Neural progenitor cell (in vitro differentiated cells): ENCODE data around the gene RUFY4. TPM values are rescaled to one million over a fixed set of nuclear protein-coding genes. Genes with fewer than 3 reads are reported as not detected.
A peak's percentile ranks its signal among the peaks of the same experiment; 100 is the strongest.
"Not testable (repeated sequence)": the region's sequence is repeated elsewhere in the genome, so short reads cannot be mapped to it uniquely, and the experiment has no call there.

ENCODE experiments used
- DNase-seq: peaks from one replicate; pipeline ENCODE4 v3.0.0-alpha.2; 2016; ENCODE audit warnings: low spot score
- H2AFZ ChIP-seq: fragments of 200-600 bp; sonication (generic); replicated peaks from 2 replicates; pipeline ENCODE4 v1.6.1; 2016; ENCODE audit warnings: antibody characterized with exemption
- H3F3A ChIP-seq: fragments of 200-600 bp; sonication (generic); 2 replicates; pipeline ENCODE4 v1.6.1; 2016; ENCODE audit warnings: antibody characterized with exemption, low read depth
- H3K27ac ChIP-seq: fragments of 200-600 bp; sonication (generic); 2 replicates; pipeline ENCODE4 v1.5.1; 2016; ENCODE audit warnings: mild to moderate bottlenecking
- H3K27me3 ChIP-seq: fragments of 200-600 bp; sonication (generic); 2 replicates; pipeline ENCODE4 v1.6.1; 2016; ENCODE audit warnings: mild to moderate bottlenecking, moderate library complexity
- H3K36me3 ChIP-seq: fragments of 200-600 bp; sonication (generic); 2 replicates; pipeline ENCODE4 v1.5.1; 2016
- H3K4me1 ChIP-seq: fragments of 200-600 bp; sonication (generic); 2 replicates; pipeline ENCODE4 v1.6.1; 2016; ENCODE audit warnings: mixed run types
- H3K4me2 ChIP-seq: fragments of 200-600 bp; sonication (generic); 2 replicates; pipeline ENCODE4 v1.6.1; 2016
- H3K4me3 ChIP-seq: fragments of 200-600 bp; sonication (generic); 2 replicates; pipeline ENCODE4 v1.5.1; 2016
- H3K79me2 ChIP-seq: fragments of 200-600 bp; sonication (generic); 2 replicates; pipeline ENCODE4 v1.6.1; 2016; ENCODE audit warnings: low read depth
- H3K9ac ChIP-seq: fragments of 200-600 bp; sonication (generic); 2 replicates; pipeline ENCODE4 v1.6.1; 2016
- H3K9me3 ChIP-seq: fragments of 200-600 bp; sonication (generic); 2 replicates; pipeline ENCODE4 v1.5.1; 2016; ENCODE audit warnings: low read depth
- H4K20me1 ChIP-seq: fragments of 200-600 bp; sonication (generic); 2 replicates; pipeline ENCODE4 v1.6.1; 2016; ENCODE audit warnings: low read depth
- H3K27ac Mint-ChIP-seq: 3 replicates; pipeline ENCODE4 v1.8.0; 2021; ENCODE audit warnings: mixed read lengths
- H3K27me3 Mint-ChIP-seq: 2 replicates; pipeline ENCODE4 v1.8.0; 2022; ENCODE audit warnings: low read depth, mild to moderate bottlenecking, inconsistent platforms, moderate library complexity, mixed read lengths; ENCODE audit not compliant: insufficient read depth
- H3K36me3 Mint-ChIP-seq: 3 replicates; pipeline ENCODE4 v1.8.0; 2021; ENCODE audit warnings: mixed read lengths
- H3K4me1 Mint-ChIP-seq: 3 replicates; pipeline ENCODE4 v1.8.0; 2021; ENCODE audit warnings: mixed read lengths
- H3K4me3 Mint-ChIP-seq: 3 replicates; pipeline ENCODE4 v1.8.0; 2021; ENCODE audit warnings: mild to moderate bottlenecking, moderate library complexity, mixed read lengths
- H3K9me3 Mint-ChIP-seq: 3 replicates; pipeline ENCODE4 v1.8.0; 2020; ENCODE audit warnings: mixed read lengths
- EZH2 ChIP-seq: fragments of 200-600 bp; sonication (generic); IDR thresholded peaks from 2 replicates; pipeline ENCODE4 v1.6.1; 2017; ENCODE audit warnings: antibody characterized with exemption, mild to moderate bottlenecking, moderate library complexity
- EZH2phosphoT487 ChIP-seq: fragments of 200-600 bp; sonication (generic); IDR thresholded peaks from 2 replicates; pipeline ENCODE4 v1.6.1; 2017; ENCODE audit warnings: antibody characterized with exemption
- total RNA-seq: library from RNA; depleted of rRNA; stranded (reverse); fragments of >200 nt; gene quantifications from 2 replicates; pipeline ENCODE4 v1.2.3, GENCODE V29; 2015; ENCODE audit warnings: low replicate concordance
- TF ChIP-seq, protein P1 (sequence below): fragments of 200-600 bp; sonication (generic); IDR thresholded peaks from 2 replicates; pipeline ENCODE4 v1.5.1; 2017; ENCODE audit warnings: antibody characterized with exemption, mild to moderate bottlenecking

RUFY4 gene
- total RNA-seq, 1 donor from 2014 or later: not detected

DNA sequence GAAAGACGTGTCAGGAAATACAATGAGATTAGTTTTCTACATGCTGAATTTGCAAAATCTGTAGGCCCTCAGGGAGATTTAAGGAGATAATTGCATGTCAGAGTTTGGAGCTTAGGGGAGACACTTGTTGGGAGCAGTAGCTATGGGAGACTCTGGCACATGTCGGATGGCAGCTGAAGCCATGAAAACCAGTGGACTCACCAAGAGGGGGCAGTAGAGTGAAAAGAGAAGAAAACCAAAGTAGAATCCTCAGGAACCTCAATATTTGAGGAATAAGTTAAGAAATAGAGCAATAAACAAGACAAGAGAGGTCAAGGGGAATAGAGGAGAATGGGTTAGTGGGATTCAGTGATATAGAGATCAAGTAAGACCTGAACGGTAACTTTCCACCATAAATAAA lies 24.8 kb downstream of the RUFY4 start:
- H3K9me3 Mint-ChIP-seq: no peaks in the 10 kb centered on the region
- H3K4me3 Mint-ChIP-seq: no peak overlapping the region
- H3K9ac ChIP-seq: no peak overlapping the region
- H3K27ac Mint-ChIP-seq: no peak overlapping the region
- no peaks in the 10 kb centered on the region for H3K4me1 ChIP-seq
- TF ChIP-seq EZH2 (no peak), EZH2phosphoT487 (no peak)
- TF ChIP-seq, protein P1, sequence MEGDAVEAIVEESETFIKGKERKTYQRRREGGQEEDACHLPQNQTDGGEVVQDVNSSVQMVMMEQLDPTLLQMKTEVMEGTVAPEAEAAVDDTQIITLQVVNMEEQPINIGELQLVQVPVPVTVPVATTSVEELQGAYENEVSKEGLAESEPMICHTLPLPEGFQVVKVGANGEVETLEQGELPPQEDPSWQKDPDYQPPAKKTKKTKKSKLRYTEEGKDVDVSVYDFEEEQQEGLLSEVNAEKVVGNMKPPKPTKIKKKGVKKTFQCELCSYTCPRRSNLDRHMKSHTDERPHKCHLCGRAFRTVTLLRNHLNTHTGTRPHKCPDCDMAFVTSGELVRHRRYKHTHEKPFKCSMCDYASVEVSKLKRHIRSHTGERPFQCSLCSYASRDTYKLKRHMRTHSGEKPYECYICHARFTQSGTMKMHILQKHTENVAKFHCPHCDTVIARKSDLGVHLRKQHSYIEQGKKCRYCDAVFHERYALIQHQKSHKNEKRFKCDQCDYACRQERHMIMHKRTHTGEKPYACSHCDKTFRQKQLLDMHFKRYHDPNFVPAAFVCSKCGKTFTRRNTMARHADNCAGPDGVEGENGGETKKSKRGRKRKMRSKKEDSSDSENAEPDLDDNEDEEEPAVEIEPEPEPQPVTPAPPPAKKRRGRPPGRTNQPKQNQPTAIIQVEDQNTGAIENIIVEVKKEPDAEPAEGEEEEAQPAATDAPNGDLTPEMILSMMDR: peak; percentile 33
- no peak overlapping the region for H3K27ac ChIP-seq
- DNase-seq: no peak
- H2AFZ ChIP-seq: no peak overlapping the region
- no peak overlapping the region for H3K4me2 ChIP-seq
- H3F3A ChIP-seq: no peaks in the 10 kb centered on the region
- H3K27me3 ChIP-seq: peaks cover 10% of the 10 kb centered on the region
- no peaks in the 10 kb centered on the region for H3K9me3 ChIP-seq
- no peaks in the 10 kb centered on the region for H4K20me1 ChIP-seq
- no peaks in the 10 kb centered on the region for H3K79me2 ChIP-seq
- H3K4me3 ChIP-seq: no peak overlapping the region
- peaks cover 10% of the 10 kb centered on the region for H3K27me3 Mint-ChIP-seq
- no peaks in the 10 kb centered on the region for H3K36me3 ChIP-seq
- H3K36me3 Mint-ChIP-seq: no peaks in the 10 kb centered on the region
- no peaks in the 10 kb centered on the region for H3K4me1 Mint-ChIP-seq

DNA sequence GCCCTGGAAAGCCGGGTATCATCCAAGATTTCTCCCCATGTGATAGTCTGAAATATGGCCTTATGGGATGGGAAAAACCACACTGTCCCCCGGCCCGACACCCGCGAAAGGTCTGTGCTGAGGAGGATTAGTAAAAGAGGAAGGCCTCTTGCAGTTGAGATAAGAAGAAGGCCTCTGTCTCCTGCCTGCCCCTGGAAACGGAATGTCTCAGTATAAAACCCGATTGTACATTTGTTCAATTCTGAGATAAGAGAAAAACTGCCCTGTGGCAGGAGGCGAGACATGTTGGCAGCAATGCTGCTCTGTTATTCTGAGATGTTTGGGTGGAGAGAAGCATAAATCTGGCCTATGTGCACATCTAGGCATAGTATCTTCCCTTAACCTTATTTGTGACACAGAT lies 26.8 kb downstream of the RUFY4 start:
- H2AFZ ChIP-seq: no peak overlapping the region

DNA sequence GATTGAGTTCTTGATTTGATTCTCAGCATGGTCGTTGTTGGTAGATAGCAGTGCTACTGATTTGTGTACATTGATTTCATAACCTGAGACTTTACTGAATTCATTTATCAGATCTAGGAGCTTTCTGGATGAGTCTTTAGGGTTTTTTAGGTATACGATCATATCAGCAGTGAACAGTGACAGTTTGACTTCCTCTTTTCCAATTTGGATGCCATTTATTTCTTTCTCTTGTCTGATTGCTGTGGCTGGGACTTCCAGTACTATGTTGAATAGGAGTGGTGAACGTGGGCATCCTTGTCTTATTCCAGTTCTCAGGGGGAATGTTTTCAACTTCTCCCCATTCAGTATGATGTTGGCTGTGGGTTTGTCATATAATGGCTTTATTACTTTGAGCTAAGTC lies 28.9 kb downstream of the RUFY4 start:
- no peak for TF ChIP-seq EZH2
- TF ChIP-seq, protein P1: no peak
- TF ChIP-seq EZH2phosphoT487: no peak
- no peak overlapping the region for H3K27ac ChIP-seq
- Mint-ChIP-seq H3K9me3 (no peaks in the 10 kb centered on the region), H3K27me3 (peaks cover 5% of the 10 kb centered on the region), H3K4me3 (no peak overlapping the region), H3K36me3 (no peaks in the 10 kb centered on the region), H3K27ac (no peak overlapping the region), H3K4me1 (no peaks in the 10 kb centered on the region)
- DNase-seq: no peak
- H3K4me1 ChIP-seq: no peaks in the 10 kb centered on the region
- no peak overlapping the region for H2AFZ ChIP-seq
- H3K9me3 ChIP-seq: no peaks in the 10 kb centered on the region
- H3K9ac ChIP-seq: no peak overlapping the region
- H3F3A ChIP-seq: no peaks in the 10 kb centered on the region
- H3K36me3 ChIP-seq: no peaks in the 10 kb centered on the region
- no peak overlapping the region for H3K4me2 ChIP-seq
- H3K4me3 ChIP-seq: no peak overlapping the region
- H3K27me3 ChIP-seq: peaks cover 19% of the 10 kb centered on the region
- no peaks in the 10 kb centered on the region for H3K79me2 ChIP-seq
- no peaks in the 10 kb centered on the region for H4K20me1 ChIP-seq

More for the DNA sequence above, 26.8 kb downstream of the RUFY4 start:
- no peak overlapping the region for H3K27ac ChIP-seq
- Mint-ChIP-seq H3K27me3 (peaks cover 8% of the 10 kb centered on the region), H3K4me1 (no peaks in the 10 kb centered on the region), H3K27ac (no peak overlapping the region), H3K4me3 (no peak overlapping the region), H3K9me3 (no peaks in the 10 kb centered on the region), H3K36me3 (no peaks in the 10 kb centered on the region)
- no peaks in the 10 kb centered on the region for H4K20me1 ChIP-seq
- no peaks in the 10 kb centered on the region for H3K79me2 ChIP-seq
- H3K4me1 ChIP-seq: no peaks in the 10 kb centered on the region
- H3K27me3 ChIP-seq: peaks cover 16% of the 10 kb centered on the region
- H3K9ac ChIP-seq: no peak overlapping the region
- H3K4me2 ChIP-seq: no peak overlapping the region
- no peaks in the 10 kb centered on the region for H3F3A ChIP-seq
- H3K4me3 ChIP-seq: no peak overlapping the region
- TF ChIP-seq, protein P1: no peak
- TF ChIP-seq EZH2phosphoT487: no peak
- TF ChIP-seq EZH2: no peak
- no peak for DNase-seq
- no peaks in the 10 kb centered on the region for H3K9me3 ChIP-seq
- no peaks in the 10 kb centered on the region for H3K36me3 ChIP-seq

DNA sequence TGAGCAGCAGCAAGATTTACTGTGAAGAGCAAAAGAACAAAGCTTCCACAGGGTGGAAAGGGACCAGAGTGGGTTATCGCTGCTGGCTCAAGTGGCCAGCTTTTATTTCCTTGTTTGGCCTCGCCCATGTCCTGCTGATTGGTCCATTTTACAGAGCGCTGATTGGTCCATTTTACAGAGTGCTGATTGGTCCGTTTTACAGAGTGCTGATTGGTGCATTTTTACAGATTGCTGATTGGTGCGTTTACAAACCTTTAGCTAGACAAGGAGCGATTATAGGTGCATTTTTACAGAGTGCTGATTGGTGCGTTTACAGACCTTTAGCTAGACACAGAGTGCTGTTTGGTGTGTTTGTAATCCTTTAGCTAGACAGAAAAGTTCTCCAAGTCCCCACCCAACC lies 39.8 kb downstream of the RUFY4 start:
- H3K4me3 Mint-ChIP-seq, H2AFZ ChIP-seq, H3K9ac ChIP-seq, H3K9me3 ChIP-seq, H4K20me1 ChIP-seq, DNase-seq, H3K27ac Mint-ChIP-seq, H3K27me3 ChIP-seq, H3K36me3 ChIP-seq, H3K4me1 Mint-ChIP-seq, H3F3A ChIP-seq, H3K4me3 ChIP-seq, H3K36me3 Mint-ChIP-seq, H3K4me1 ChIP-seq, H3K4me2 ChIP-seq, H3K27me3 Mint-ChIP-seq, H3K79me2 ChIP-seq, H3K27ac ChIP-seq: not testable (repeated sequence)
- H3K9me3 Mint-ChIP-seq: peaks cover 23% of the 10 kb centered on the region

DNA sequence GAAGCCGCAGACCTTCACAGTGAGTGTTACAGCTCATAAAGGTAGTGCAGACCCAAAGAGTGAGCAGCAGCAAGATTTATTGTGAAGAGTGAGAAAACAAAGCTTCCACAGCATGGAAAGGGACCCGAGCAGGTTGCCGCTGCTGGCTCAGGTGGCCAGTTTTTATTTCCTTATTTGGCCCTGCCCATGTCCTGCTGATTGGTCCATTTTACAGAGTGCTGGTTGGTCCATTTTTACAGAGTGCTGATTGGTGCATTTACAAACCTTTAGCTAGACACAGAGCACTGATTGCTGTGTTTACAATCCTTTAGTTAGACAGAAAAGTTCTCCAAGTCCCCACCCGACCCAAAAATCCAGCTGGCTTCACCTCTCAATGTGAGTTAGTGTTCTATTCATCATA lies 52.7 kb downstream of the RUFY4 start:
- H3K27me3 ChIP-seq, H3K79me2 ChIP-seq, H4K20me1 ChIP-seq, H3K27me3 Mint-ChIP-seq, H3K4me2 ChIP-seq, H3K4me3 Mint-ChIP-seq, H3K9ac ChIP-seq, H3K27ac ChIP-seq, H3K36me3 Mint-ChIP-seq, H3K36me3 ChIP-seq, H2AFZ ChIP-seq, H3K27ac Mint-ChIP-seq, H3K4me1 Mint-ChIP-seq, H3F3A ChIP-seq, DNase-seq, H3K4me3 ChIP-seq: not testable (repeated sequence)
- peaks cover 20% of the 10 kb centered on the region for H3K9me3 Mint-ChIP-seq
- Histone ChIP-seq H3K9me3 (peaks cover 12% of the 10 kb centered on the region), H3K4me1 (peaks cover 15% of the 10 kb centered on the region)

DNA sequence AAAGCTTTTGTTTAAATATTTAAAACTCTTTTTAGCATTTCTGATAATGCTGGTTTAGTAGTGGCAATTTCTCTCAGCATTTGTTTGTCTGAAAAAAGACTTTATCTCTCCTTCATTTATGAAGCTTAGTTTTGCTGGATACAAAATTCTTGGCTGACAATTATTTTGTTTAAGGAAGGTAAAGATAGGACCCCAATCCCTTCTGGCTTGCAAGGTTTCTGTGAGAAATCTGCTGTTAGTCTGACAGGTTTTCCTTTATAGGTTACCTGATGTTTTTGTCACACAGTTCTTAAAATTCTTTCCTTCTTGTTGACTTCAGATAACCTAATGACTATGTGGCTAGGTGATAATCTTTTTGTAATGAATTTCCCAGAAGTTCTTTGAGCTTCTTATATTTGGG lies 53.2 kb downstream of the RUFY4 start:
- not testable (repeated sequence) for H2AFZ ChIP-seq, H3K4me3 ChIP-seq, H3K9ac ChIP-seq, H3K36me3 Mint-ChIP-seq, H3K27me3 ChIP-seq, H3K36me3 ChIP-seq, H3K4me1 Mint-ChIP-seq, H3K4me3 Mint-ChIP-seq, DNase-seq, H3K79me2 ChIP-seq, H3K27me3 Mint-ChIP-seq, H3K27ac ChIP-seq, H3K4me2 ChIP-seq, H3K27ac Mint-ChIP-seq, H4K20me1 ChIP-seq, H3F3A ChIP-seq
- Histone ChIP-seq H3K9me3 (peaks cover 12% of the 10 kb centered on the region), H3K4me1 (peaks cover 20% of the 10 kb centered on the region)
- H3K9me3 Mint-ChIP-seq: peaks cover 18% of the 10 kb centered on the region
